Peyer's patch (tissue), 4 donors: ENCODE results near the gene CALR3.

Experiments
- CTCF ChIP-seq, 6 experiments: fragments of 450-650 bp in 4 of 6; fragments of 200-600 bp in 2 of 6; sonication (generic) in 1 of 6; IDR thresholded peaks; one replicate each; pipeline ENCODE4 v1.5.1; 2017 to 2019; ENCODE audit warnings: antibody characterized with exemption in 6 of 6, mild to moderate bottlenecking in 3 of 6, moderate library complexity in 1 of 6
- POLR2A ChIP-seq, 2 donors: fragments of 450-650 bp; IDR thresholded peaks; one replicate each; pipeline ENCODE4 v1.5.1; 2017; ENCODE audit warnings: antibody characterized with exemption in 2 of 2, mild to moderate bottlenecking in 2 of 2, moderate library complexity in 2 of 2

- TF ChIP-seq CTCF (IDR thresholded peaks at IDR 0.05) (no peak), POLR2A (IDR thresholded peaks at IDR 0.05) (no peak)
Measured at GRCh38 chr19:16444269-16444600, 51.7 kb downstream of the CALR3 start.
